Stimulated activated CD8-positive, alpha-beta memory T cell treated with anti-CD3 and anti-CD28 coated beads, Interleukin-7, amount 100 ng/mL, for 1 hour (primary cell): ENCODE data around the gene PHYHD1.

Experiments used
- DNase-seq, 2 donors: peaks; one replicate each; pipeline ENCODE4 v3.0.0-alpha.2; 2020; ENCODE audit warnings: low read depth in 2 of 2

PHYHD1 gene

DNA sequence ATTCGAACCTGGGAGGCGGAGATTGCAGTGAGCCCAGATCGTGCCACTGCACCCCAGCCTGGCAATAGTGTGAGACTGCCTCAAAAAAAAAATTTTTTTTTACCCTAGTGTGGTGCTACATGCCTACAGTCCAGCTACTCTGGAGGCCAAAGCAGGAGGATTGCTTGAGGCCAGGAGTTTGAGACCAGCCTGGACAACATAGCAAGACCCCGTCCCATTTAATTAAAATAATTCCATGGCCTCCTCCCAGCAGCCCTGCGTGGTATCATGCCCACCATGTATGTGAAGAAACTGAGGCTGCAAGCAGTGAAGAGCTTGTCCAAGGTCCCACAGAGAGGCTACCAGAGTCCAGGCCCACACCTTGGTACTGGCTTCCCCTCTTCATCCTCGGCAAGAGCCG is 19.4 kb upstream of the PHYHD1 start:
- no peak for DNase-seq

DNA sequence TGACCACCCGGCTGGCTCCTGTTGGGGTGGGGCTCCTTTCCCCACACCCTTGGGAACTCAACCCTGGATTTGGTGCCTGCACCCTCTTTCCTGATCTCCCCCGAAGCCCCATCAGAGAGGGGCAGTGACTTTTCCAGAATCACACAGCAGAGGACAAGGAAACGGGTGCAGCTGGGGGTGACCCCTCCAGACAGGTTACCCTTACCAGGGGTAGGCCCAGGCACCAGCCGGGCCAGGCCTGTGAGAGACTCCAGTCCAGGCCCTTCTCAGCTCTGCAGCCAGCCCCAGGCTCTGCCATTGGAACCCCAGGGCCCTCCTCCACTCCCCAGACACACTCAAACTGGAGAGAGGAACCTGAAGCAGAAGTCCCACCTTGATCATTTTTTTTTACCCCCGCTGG is 19.0 kb upstream of the PHYHD1 start:
- DNase-seq = no peak

DNA sequence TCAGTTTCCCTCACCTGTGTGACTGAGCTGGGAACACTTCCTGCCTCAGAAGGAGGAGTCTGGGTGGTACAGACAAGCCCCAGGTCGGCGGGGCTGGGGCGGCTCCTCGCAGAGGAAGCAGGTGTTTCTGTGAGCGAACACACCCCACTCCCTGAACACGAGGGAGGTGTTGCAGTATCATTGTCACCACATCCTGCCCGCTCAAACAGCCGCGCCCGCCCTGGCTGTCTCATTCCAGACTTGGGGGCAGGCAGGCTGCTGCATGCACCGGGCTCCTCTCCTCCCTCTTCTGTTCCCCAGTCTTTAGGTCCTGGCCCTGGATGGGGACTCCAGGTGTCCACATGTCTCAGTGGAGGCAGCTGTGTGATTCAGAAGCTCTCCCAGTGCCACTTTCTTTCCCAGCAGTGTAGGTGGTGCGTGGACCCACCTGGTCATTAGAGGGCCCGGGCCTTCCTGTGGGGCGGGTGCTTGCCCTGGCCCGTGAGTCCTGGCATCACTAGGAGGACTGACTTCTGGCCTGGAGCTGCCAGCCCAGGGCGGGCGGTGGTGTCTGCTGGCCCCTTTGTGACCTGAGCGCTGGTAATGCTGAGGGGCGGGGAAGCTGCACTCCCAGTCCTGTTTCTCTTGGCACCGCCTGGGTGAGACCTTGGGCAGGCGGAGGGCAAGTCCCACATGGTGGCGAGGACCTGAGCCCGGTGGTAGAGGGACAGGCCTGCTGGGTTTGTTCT is 18.3 kb upstream of the PHYHD1 start:
- DNase-seq = peak; percentile 57 to 71

DNA sequence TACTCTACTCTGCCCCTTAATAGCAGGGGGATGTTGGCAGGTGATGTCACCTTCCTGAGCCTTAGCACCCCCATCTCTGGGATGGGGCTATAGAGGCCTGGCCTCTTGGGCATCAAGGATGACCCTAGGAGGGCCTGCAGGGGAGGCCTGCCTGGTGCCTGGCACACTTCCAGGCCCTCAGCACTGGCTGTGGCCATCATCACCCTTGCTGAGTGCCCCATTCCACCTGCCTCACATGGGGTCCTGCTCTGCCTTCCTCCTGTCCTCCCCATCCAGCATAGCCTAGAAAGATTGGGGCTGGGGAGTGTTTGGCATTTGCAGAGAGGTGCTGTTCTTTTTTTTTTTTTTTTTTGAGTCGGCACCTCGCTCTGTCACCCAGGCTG is 17.7 kb upstream of the PHYHD1 start:
- DNase-seq = no peak

DNA sequence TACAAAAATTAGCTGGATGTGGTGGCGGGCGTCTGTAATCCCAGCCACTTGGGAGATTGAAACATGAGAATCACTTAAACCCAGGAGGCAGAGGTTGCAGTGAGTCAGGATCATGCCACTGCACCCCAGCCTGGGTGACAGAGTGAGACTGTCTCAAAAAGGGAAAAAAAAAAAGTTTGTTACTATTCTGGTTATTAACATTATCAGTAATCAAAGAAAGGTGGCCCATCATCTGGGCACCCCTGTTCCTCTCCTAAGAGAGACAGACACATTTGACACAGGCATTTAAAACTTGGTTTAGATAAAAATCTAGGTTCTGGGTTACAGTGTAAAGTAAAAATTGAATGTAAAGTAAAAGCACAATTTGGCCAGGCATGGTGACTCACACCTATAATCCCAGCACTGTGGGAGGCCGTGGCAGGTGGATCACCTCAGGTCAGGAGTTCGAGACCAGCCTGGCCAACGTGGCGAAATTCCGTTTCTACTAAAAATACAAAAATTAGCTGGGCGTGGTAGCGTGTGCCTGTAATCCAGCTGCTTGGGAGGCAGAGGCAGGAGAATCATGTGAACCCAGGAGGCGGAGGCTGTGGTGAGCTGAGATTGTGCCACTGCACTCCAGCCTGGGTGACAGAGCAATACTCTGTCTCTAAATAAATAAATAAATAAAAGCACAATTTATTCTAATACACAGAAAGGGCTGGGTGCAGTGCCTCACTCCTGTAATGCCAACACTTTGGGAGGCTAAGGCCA is 16.7 kb upstream of the PHYHD1 start:
- DNase-seq = no peak

DNA sequence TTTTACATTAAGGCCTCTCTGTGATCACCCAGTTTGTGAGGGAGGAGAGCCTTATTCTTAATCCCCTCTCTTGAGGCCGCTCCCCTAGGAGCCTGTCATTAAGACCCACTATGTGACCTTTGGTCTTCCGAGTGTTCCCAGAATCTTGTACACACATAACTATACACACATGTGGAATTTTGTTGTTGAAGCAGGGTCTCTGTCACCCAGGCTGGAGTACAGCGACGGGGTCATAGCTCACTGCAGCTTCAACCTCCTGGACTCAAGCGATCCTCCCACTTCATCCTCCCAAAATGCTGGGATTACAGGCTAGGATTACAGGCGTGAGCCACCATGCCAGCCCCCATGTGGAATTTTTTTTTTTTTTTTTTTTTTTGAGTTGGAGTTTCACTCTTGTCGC is 14.8 kb upstream of the PHYHD1 start:
- DNase-seq = no peak

DNA sequence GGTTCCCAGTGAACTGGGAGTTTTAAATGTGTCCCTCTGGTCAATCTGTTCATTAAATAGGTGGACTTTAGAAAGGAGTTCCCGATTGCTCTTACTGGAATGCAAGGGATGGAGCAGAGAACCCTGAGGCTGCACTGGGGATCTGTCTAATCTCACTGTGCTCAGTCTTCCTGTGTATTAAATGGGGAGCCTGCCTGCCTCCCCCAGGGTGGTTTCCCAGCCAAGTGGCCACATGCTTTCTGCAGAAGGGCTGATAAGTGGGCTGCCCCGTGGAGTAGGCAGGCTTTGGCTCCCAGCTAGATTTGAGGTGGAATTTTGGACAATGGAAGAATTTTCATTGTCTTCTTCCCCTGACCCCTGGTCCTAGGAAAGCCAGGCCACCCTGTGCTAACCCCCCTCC is 14.0 kb upstream of the PHYHD1 start:
- DNase-seq = no peak

DNA sequence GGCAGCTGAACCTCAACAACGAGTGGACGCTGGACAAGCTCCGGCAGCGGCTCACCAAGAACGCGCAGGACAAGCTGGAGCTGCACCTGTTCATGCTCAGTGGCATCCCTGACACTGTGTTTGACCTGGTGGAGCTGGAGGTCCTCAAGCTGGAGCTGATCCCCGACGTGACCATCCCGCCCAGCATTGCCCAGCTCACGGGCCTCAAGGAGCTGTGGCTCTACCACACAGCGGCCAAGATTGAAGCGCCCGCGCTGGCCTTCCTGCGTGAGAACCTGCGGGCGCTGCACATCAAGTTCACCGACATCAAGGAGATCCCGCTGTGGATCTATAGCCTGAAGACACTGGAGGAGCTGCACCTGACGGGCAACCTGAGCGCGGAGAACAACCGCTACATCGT is 12.4 kb upstream of the PHYHD1 start:
- no peak for DNase-seq

DNA sequence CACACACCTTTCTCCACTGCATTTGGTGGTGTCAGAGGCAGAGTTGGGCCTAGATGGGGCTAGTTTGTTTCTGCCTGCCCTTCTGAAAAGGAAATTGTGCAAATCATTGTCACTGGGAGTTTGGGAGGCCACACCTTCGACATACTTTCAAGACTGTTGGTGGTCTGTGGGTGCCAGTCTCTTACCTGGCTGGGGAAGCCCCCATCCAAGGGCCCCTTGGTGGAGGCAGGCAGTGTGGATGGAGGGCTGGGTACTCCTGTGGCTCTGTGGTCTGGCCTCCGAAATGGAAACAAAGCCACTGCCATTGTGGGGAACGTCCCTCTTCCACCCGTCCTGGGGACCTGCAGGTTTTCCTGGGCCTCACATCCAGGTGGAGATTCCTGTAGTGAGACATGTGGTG is 10.9 kb upstream of the PHYHD1 start:
- DNase-seq = no peak

DNA sequence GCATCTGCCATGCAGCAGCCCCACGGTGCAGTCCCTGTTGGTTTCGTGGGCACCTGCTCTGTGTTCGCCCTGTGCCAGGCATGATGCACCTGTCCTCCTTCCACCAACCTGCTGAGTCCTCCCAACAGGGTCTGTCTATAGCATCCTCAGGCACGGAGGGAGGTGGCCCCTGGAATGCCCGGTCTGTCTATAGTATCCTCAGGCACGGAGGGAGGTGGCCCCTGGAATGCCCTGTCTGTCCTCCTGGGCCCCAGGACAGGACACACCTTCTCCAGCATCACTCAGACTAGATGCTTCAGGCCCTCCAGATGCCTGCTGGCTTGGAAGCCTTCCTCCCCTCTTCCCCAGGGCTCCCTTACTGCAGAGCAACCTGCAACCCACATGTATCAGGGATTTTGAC is 9.9 kb upstream of the PHYHD1 start:
- DNase-seq = no peak

DNA sequence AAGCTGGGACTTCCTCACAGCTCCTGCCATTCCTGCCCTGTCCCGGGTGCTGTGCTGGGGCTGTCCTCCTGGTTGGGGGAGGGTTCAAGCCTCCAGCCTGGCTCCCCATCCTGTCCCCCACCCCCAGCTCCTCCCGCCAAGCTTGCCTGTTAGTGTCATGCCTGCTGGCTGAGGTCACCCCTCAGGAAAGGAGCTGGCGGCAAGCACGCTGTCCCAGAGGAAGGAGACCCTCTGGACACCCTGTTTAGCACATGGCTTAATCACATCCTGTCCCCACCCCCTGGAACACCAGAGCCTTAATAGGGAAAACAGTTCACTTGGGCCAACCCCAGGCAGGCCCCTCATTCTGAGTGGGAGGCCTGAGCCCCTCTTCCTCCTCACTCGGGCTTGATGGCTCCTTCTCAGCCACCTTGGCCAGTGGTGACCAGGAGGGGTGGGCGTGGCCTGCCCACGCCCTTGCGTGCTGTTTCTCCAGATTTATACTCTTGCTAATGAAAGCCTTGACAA is 9.2 kb upstream of the PHYHD1 start:
- no peak for DNase-seq

DNA sequence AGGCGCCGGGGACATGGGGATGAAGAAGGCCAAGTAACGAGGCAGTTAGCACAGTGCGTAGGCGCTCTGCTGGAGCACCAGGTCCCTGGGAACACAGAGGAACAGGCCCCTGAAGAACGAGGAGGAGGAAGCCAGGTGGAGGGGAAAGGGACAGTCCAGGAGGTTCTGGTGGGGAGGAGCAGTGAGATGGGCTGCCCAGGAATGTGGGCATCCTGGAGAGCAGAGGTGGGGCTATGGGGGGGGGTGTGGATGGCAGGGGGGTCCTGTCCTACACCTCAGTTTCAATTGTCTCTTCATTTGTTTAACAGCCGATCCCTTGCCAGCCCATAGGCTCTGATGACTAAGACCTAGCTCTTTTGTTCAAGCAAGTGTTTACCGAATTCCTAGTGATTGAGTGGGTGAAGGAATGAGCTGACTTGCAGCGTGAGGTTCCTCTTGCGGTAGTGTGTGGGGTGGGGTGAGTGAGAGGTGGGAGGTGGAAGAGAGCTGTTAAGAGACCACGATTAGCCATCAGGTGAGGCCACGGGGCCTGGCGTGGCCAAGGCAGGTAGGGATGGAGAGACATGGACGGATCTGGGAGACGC is 8.4 kb upstream of the PHYHD1 start:
- DNase-seq = no peak

DNA sequence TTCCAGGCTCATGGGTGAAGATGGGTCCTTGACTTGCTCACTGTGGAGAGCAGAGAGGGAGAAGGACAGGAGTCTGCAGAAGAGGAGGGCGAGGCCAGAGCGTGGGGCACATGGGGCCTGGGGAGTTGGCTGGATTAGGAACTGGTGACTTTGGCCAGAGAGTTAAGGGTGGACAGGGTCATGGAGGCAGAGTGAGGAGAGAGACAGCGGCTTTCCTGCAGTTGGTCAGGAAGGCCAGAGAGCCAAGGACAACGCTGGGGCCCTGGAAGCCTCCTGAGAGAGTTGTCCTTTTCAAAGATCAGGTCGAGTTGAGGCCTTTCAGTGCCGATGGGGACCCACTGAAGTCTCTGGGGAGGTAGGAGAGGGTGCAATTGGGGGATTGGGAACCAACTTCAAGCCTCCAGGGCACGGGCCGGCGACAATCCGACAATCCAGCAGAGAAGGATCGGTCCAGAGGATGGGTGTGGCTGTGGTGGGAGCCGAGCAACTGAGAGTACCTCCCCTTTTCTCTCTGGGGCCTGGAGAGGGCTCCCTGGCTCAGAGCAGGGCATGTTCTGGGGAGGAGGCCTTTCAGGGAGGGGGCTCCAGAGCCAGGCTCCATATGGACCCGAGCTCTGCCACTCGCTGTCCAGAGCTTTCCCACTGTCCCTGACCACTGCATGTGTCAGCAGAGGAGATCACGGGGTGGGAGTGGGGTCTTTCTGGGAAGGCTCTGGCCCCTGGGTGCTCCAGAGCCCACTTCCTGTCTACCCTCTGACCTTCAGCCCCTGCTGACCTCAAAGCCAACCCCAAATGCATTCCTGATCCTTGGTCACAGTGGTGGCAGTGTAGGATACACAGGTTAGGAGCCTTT is 7.5 kb upstream of the PHYHD1 start:
- no peak for DNase-seq

DNA sequence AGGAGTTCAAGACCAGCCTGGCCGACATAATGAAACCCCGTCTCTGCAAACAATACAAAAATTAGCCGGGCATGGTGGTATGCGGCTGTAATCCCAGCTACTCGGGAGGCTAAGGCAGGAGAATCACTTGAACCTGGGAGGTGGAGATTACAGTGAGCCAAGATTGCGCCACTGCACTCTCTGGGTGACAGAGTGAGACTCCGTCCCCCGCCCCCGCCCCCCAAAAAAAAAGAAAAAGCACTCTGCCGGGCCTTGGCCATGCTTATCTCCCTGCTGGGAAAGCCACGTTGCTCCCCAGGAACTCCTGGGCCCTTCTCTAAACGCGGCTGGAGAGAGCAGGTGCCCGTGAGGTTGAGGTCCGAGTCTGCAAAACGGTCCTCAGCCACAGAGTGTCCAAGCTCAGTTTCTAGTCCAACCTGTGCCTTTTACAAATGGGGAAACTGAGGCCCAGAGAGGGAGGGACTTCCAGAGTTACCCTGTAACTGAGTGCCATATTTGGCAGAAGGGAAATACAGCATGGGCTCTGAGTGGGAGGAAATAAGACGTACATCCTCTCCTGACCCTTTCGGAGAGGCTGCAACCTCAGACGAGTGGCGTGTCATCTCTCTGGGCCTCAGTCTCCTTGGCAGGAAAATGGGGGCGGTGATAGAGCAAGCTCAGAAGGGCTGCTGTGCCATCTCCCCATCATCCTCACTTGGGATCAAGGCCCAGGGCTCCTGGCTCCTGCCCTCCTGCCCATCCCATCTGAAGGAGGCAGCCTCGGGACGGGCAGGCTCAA is 6.6 kb upstream of the PHYHD1 start:
- no peak for DNase-seq

DNA sequence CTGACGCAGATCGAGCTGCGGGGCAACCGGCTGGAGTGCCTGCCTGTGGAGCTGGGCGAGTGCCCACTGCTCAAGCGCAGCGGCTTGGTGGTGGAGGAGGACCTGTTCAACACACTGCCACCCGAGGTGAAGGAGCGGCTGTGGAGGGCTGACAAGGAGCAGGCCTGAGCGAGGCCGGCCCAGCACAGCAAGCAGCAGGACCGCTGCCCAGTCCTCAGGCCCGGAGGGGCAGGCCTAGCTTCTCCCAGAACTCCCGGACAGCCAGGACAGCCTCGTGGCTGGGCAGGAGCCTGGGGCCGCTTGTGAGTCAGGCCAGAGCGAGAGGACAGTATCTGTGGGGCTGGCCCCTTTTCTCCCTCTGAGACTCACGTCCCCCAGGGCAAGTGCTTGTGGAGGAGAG is 4.6 kb upstream of the PHYHD1 start:
- DNase-seq = no peak

DNA sequence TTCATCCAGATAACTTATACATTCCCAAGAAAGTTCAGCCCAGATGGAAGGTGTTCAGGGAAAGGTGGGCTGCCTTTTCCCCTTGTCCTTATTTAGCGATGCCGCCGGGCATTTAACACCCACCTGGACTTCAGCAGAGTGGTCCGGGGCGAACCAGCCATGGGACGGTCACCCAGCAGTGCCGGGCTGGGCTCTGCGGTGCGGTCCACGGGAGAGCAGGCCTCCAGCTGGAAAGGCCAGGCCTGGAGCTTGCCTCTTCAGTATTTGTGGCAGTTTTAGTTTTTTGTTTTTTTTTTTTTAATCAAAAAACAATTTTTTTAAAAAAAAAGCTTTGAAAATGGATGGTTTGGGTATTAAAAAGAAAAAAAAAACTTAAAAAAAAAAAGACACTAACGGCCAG is 4.0 kb upstream of the PHYHD1 start:
- no peak for DNase-seq

DNA sequence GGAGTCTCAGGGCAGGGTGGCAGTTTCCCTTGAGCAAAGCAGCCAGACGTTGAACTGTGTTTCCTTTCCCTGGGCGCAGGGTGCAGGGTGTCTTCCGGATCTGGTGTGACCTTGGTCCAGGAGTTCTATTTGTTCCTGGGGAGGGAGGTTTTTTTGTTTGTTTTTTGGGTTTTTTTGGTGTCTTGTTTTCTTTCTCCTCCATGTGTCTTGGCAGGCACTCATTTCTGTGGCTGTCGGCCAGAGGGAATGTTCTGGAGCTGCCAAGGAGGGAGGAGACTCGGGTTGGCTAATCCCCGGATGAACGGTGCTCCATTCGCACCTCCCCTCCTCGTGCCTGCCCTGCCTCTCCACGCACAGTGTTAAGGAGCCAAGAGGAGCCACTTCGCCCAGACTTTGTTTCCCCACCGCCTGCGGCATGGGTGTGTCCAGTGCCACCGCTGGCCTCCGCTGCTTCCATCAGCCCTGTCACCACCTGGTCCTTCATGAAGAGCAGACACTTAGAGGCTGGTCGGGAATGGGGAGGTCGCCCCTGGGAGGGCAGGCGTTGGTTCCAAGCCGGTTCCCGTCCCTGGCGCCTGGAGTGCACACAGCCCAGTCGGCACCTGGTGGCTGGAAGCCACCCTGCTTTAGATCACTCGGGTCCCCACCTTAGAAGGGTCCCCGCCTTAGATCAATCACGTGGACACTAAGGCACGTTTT is 3.5 kb upstream of the PHYHD1 start:
- no peak for DNase-seq

DNA sequence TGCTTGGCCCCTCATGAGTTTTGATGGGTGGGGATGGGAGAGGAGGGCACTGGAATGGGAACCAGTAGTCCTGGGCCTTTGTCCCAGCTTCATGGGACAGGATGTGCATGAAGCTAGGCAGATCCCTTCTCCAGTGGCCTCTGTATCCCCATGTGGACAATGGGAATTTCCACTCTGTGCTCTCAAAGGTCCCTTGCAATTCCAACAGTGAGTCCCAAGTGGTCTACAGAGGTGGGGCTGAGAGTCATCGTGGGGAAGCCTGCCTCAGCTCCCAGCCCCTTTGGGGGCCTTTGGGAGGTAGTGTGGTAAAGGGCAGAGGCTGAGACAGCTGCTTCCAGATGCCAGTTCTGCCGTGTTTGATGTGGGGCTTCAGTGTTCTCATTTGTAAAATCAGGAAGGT is 1.9 kb upstream of the PHYHD1 start:
- DNase-seq = no peak

DNA sequence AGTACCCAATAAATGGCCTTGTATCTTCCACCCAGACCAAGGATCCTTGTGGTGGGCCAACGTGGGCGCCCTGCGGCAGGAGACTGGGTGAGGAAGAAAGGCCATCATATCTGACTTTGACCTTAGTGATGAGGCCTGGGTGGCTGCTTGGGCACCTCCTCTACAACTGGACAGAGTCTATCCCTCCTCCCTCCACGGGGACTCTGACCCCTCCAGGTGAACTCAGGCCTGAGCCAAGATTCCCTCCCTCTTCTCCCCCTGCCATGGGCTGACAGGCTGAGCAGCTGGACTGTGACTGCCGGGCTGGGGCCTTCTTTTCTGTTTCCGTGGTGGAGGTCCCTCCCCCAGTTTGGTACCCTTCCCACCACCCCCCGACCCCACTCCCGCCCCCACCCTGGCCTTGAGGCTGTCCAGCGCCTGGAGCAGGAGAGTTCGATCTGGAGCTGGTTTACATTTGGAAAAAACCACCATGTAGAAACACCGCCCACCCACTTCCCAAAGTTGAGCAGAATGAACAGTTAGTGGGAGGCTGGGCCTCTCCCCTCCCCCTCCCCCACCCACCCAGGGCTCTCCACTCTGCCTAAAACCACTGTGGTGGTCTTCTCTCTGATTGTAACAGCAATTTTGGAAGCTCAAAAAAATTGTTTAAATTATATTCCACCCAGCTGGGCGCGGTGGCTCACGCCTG is 1.2 kb upstream of the PHYHD1 start:
- no peak for DNase-seq
